Bone marrow (tissue), 2 donors: ENCODE data around the gene SNAPC2.
A peak's percentile ranks its signal among the peaks of the same experiment; 100 is the strongest.
"Not testable (repeated sequence)": the region's sequence is repeated elsewhere in the genome, so short reads cannot be mapped to it uniquely, and the experiment has no call there.

Source experiments
- DNase-seq, 2 donors: peaks; one replicate each; lab custom pipeline; 2025; lab: John Stamatoyannopoulos, UW

SNAPC2 gene

DNA sequence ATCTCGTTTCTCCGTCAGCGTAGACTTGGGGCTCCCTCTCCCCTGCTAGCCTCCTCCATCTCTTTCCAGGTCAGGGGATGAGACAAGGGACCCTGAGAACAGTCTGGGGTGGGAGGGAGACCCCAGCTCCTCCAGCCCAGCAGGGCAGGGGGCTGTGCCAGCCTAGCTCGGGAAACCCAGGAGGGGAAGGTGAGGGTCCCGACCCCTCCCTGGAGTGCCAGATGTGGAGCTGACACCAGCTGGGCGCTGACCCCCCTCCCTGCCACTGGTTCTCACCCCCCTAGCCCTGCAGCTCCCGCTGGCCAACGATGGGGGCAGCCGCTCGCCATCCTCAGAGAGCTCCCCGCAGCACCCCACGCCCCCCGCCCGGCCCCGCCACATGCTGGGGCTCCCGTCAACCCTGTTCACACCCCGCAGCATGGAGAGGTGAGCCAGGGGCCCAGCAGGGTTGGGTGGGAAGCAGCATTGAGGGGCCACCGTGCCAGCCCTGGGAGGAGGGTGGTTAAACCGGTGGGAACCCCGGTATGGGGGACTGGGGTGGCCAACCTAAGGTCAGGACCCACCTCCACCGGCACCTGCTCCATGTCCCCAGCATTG lies 10.6 kb upstream of the SNAPC2 start:
- DNase-seq = no peak

DNA sequence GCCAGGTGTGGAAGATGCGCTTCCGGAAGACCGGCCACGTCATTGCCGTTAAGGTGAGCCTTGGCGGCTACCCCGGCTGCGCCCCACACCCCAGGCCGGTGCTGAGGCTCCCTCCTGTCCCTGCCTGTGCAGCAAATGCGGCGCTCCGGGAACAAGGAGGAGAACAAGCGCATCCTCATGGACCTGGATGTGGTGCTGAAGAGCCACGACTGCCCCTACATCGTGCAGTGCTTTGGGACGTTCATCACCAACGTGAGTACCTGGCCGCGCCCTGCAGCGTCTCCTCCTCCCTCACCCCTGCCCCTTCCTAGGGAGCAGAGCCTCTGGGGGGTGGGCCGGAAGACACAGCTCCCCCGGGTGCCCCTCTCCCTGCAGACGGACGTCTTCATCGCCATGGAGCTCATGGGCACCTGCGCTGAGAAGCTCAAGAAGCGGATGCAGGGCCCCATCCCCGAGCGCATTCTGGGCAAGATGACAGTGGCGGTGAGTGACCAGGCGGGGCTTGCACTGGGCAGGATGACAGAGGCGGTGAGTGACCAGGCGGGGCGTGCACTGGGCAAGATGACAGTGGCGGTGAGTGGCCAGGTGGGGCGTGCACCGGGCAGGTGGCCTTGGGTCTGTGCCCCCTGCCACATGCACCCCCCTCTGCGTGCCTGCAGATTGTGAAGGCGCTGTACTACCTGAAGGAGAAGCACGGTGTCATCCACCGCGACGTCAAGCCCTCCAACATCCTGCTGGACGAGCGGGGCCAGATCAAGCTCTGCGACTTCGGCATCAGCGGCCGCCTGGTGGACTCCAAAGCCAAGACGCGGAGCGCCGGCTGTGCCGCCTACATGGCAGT lies 9.6 kb upstream of the SNAPC2 start:
- no peak for DNase-seq

DNA sequence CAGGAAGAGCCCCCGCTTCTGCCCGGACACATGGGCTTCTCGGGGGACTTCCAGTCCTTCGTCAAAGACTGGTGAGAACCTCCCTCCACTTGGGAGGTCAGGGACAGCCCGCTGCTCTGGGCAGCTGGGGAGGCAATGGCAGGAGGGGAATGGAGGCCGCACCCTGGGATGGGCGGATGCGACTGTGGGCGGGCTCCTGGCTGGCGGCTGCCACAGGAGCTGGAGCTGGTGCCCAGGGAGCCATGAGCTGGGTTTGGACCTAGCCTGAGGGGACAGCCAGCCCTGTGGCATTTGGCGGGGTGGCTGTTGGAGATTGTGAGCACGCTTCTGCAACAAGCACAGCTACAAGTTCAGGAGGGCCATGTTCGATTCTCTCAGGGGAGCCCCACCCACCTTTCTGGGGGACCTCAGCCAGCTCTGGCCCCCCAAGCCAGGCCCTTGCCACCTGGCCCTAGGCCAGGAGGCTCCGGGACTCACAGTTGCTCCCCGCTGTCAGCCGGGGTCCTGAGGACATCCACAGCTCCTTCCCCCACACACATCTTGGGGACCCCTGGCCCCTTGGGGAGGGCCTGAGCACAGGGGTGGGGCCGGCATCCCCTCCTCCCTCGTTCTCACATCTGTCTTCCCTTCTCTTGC lies 8.5 kb upstream of the SNAPC2 start:
- DNase-seq = no peak

- DNase-seq = no peak
These were observed 7.9 kb upstream of the SNAPC2 start for GRCh38 chr19:7912144-7912696.

DNA sequence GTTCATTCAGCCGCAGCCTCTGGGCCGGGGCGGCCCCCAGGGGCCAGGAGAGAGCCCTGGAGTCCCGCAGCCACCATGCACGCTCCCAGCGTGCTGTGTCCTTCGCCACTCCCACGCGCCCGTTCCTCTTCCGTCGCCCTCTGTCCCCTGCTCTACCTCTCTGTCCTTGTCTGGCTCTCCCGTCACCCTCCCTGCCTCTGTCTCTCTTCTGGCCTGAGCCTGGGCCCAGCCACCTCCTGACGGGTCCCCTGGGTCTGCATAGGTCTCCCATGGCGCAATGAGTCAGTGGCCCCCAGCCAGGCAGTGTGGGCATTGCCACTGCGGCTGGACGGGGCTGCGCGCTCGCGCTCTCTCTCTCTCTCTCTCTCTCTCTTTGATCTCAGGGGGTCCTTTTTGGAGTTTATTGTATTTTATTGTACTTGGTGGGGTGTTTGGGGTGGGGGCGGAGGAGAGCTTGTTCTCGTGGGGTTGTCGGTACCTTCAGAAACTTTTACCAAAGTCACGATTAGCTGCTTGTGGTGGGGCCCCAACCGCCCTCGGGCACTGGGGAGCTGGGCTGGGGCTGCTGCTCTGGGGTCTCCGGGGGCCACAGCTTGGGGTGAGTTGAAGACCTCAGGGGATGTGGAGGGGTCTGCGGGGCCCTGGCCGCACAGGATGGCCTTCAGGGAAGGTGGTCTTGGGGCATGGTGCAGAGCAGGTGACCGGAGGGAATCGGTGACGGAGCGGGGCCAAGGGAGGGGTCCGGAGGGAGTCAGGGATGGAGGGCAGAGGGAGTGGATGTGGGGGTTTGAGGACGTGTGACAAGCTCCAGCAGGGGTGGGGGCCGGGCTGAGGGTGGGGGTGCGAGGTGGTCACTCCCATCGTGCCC lies 7.2 kb upstream of the SNAPC2 start:
- DNase-seq = no peak

- DNase-seq = no peak
These were observed 6.5 kb upstream of the SNAPC2 start for GRCh38 chr19:7913652-7914051.

- no peak for DNase-seq
These were observed 6.0 kb upstream of the SNAPC2 start for GRCh38 chr19:7914099-7914498.

DNA sequence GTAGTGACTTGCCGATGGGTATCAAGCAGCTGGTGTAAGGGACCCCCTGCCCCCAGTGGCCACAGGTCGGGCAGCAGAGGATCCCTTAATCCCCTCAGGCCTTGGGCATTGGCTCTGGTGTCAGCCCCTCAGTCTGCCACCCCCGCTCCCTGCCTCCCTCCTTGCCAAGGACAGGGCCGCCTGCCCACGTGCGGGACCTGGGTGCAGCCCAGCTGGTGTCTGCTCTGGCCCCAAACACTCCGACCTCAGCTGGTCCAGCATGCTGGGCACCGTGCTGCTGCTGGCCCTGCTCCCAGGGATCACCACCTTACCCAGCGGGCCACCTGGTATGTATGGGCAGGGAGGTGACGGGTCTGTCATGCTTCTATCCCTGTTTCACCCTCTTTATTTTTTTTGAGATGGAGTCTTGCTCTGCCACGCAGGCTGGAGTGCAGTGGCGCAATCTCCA lies 5.5 kb upstream of the SNAPC2 start, which contains the start of gene TGFBR3L:
TSS of gene TGFBR3L (plus strand) at position 233 of the 448 bp plus-strand sequence.
- DNase-seq = no peak

DNA sequence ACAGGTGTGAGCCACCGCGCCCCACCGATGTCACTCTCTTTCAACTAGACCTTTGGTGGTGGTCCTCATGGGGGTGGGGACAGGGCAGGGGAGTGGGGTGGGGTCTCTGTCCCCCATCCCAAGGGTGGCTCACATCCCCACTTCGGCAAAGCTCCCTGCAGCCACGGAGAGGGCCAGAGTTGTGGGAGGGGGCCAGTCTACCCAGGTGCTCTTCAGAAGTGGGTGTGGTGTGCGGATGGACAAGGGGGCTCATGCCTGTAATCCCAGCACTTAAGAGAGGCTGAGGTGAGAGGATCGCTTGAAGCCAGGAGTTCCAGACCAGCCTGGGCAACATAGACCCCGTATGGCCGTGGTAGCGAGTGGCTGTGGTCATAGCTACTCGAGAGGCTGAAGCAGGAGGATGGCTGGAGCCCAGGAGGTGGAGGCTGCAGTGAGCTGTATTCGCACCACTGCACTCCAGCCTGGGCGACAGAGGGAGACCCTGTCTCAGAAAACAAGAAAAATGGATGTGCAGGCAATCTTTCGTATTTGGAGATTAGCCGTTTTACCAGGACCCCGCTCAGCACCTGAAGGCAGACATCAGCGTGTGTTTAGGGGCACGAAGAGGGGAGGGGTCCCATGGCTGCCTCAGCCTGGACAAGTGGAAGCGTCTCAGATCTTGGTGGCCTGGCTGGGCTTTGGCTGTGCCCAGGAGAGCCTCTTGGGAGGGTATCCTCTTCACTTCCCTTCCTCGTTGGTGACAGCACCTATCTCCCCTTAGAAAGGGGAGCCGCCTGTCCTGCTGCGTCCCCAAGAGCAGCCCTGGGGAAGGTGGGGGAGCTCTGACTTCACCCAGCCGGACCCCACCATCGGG lies 4.7 kb upstream of the SNAPC2 start:
- DNase-seq = no peak

- peak in 1 of 2 donors; percentile 41 for DNase-seq
These were observed 3.8 kb upstream of the SNAPC2 start for GRCh38 chr19:7916103-7916954.

DNA sequence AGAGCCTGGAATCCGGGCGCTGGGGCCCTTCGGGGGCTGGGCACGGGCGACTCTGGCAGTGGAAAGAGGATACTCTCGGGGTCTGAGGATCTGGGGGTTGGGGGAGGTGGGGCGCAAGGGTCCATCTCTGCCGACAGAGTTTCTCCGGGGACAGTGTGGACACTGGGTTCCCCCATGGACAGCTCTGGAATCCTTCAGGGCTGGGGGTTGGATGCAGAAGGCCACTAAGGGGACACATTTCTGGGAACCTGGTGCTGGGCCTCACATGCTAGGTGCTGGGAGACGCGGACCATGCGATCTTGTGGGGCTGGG lies 3.2 kb upstream of the SNAPC2 start:
- DNase-seq = peak in 1 of 2 donors; percentile 41

DNA sequence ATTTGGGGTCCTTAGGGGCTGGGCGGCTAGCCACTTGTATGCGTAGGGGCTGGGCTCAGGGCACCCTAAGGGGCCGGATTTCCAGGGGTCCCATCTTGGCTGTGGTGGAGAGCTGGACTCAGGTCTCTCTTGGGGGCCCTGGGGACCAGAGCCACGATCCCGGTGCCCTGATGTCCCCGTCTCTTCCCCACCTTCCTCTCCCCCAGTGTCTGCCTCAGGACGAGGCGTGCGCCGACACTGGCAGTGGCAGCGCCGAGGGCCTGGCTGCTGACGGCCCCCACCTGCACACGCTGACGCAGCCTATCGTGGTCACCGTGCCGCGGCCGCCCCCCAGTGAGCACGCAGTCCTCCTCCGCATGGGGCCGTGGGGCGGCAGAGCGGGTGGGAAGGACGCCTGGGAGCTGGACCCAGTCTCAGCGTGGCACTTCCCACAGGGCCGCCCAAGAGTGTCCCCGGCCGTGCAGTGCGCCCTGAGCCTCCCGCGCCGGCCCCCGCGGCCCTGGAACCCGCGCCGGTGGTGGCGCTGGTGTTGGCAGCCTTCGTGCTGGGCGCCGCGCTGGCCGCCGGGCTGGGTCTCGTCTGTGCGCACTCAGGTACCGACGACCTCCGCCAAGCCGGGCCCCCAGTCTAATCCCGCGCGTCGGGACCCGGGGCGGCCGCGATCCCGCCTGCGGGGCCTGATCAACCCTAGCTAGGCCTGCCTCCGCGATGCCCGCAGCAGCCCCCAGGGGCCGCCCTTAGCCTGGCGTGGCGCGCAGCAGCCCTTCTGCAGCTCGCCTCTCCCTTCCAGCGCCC lies 2.7 kb upstream of the SNAPC2 start:
- DNase-seq = peak in 1 of 2 donors; percentile 22

GRCh38 chr19:7918062-7918614 lies 2.0 kb upstream of the SNAPC2 start:
- not testable (repeated sequence) for DNase-seq

DNA sequence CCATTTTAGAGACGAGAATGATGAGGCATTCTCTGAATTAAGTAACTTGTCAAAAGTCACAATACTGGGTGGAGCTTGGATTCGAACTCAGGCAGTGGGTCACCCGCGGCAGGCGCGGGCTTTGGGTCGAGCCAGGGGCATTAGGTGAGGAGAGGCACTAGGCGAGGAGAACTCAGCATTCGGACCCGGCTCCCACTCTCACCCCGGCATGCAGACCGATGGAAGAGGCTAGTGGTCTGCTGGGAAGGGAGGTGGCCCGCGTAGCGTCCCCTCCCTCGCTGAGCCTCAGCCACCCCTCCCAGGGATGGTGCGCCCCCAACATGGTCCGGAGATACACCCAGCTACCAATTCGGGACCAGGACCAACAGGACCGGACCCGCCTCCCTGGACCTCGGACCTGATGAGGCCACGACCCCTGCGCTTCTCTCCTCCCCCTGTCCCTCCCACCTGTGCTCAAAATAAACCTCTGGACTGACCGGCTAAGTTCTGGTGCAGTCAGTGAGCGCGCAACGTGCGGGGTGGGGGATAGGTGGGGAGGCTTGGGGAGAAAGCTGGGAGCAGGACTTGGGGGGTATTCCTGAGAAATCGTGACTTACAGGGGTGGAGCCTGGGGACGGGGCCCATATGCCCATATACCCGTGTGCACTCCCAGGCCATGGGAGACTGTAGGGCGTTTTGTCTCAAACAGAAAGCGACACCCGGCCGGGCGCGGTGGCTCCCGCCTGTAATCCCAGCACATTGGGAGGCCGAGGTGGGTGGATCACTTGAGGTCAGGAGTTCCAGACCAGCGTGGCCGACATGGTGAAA lies 1.3 kb upstream of the SNAPC2 start:
- no peak for DNase-seq

GRCh38 chr19:7920519-7921301 lies 572 bp downstream of the SNAPC2 start:
- DNase-seq = peak; percentile 98 to 100

DNA sequence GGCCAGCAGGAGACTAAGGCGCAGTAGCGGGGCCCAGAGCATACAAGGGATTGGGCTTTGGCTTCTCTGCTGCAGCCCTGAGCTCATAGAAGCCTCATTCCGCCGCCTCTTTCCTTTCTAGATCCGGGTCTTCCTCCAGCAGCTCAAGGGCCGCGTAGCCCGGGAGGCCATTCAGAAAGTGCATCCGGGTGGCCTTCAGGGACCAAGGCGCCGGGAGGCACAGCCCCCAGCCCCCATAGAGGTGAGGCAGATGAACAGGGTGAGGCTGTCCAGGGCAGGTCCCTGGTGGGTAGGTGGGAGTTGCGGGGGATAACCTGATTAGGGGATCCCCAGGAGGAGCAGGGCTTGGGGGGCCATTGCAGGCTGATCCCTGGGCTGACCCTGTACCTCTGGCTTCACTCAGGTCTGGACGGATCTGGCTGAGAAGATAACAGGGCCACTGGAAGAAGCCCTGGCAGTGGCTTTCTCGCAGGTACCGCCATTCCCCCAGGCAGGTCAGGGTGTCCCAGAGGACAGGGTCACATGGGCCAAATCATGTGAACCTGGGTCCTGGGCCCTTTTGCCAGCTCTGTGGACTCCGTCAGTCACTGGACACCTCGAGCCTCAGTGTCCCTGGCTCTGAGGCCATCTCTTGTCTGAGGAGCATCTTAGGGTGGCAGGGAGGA lies 1.3 kb downstream of the SNAPC2 start:
- no peak for DNase-seq
